Rectal smooth muscle tissue (tissue), 1 donor: ENCODE measurements around the gene ZSCAN5B.
"Not testable (repeated sequence)": the region's sequence is repeated elsewhere in the genome, so short reads cannot be mapped to it uniquely, and the experiment has no call there.

Experiments
- H3K27ac ChIP-seq: one replicate; pipeline ENCODE4 v1.7.0; 2013; ENCODE audit warnings: low read depth, low read length, inconsistent platforms
- H3K27me3 ChIP-seq: one replicate; pipeline ENCODE4 v1.7.0; 2013; ENCODE audit warnings: low read length; ENCODE audit not compliant: control insufficient read depth, insufficient read depth
- H3K36me3 ChIP-seq: one replicate; pipeline ENCODE4 v1.7.0; 2013; ENCODE audit warnings: low read length; ENCODE audit not compliant: control insufficient read depth, insufficient read depth
- H3K4me1 ChIP-seq: one replicate; pipeline ENCODE4 v1.7.0; 2013; ENCODE audit warnings: low read length; ENCODE audit not compliant: control insufficient read depth, insufficient read depth
- H3K4me3 ChIP-seq: one replicate; pipeline ENCODE4 v1.7.0; 2013; ENCODE audit warnings: low read length
- H3K9ac ChIP-seq: one replicate; pipeline ENCODE4 v1.7.0; 2013; ENCODE audit warnings: low read length

ZSCAN5B gene

DNA sequence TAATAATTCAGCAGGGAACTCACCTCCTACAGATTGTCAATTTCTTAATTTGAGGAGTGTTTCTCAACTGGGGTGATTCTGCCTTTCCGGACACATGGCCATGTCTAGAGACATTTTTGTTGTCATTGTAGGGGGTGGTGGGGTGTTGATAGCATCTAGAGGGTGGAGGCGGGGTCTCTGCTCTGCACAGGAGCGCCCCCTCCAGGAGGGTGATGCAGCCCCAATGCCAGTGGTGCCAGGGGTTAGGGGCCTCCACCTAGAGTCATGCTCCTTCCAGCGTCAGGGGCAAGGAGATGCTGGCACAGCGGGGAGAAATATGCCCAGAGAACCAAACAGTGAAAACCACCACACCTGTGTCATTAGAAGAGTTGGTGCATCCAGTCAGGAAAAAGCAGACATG, 10.0 kb upstream of the ZSCAN5B start:
- not testable (repeated sequence) for H3K36me3 ChIP-seq, H3K4me3 ChIP-seq, H3K27ac ChIP-seq, H3K4me1 ChIP-seq, H3K9ac ChIP-seq, H3K27me3 ChIP-seq

DNA sequence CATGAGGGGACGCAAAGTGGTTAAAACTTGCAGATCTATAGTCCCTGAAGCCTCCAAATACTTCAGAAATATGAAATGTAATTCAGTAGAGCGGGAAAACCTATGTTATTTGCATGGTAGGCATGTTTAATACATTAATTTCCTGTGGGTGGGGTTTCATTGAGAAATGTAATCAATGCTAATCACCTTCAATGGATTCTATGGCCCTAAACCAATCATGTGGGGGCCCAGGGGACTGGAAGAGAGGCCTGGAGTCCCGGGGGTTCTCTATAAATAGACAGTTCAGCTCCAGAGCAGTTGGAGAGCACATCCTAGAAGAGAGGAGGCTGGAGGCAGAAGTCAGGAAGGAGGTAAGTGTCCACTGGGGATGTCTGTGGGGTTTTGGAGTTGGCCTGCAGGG, 4.4 kb upstream of the ZSCAN5B start, which contains the start of gene ZSCAN5C:
ZSCAN5C (plus strand) TSS at position 301 of the 400 bp plus-strand sequence. CDS start 3,641 bp downstream, outside the sequence.
- H3K27me3 ChIP-seq: no peaks in the 10 kb centered on the region

DNA sequence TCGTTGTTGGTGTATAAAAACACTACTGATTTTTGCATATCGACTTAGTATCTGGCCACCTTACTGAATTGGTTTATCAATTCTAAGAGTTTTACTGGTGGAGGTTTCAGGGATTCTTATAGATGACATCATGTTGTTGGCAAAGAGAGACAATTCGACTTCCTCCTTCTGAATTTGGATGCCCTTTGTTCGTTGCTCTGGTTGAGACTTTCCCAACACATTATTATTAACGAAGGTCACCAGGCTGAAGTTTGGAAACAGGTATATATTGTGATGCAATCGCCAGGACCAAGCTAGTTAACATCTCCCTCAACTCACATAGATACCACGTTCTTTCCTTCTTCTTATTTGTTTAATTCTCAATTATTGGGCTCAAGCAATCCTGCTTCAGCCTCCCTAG, 2.1 kb upstream of the ZSCAN5B start:
- Histone ChIP-seq H3K4me1 (no peaks in the 10 kb centered on the region), H3K9ac (no peak overlapping the region), H3K27me3 (no peaks in the 10 kb centered on the region), H3K4me3 (no peak overlapping the region), H3K27ac (no peak overlapping the region), H3K36me3 (no peaks in the 10 kb centered on the region)

More for the DNA sequence above, 4.4 kb upstream of the ZSCAN5B start, which contains the start of gene ZSCAN5C:
- Histone ChIP-seq H3K4me1 (no peaks in the 10 kb centered on the region), H3K9ac (no peak within 1 kb of the TSS), H3K36me3 (no peaks in the 10 kb centered on the region), H3K27ac (no peak within 1 kb of the TSS), H3K4me3 (no peak within 1 kb of the TSS)

DNA sequence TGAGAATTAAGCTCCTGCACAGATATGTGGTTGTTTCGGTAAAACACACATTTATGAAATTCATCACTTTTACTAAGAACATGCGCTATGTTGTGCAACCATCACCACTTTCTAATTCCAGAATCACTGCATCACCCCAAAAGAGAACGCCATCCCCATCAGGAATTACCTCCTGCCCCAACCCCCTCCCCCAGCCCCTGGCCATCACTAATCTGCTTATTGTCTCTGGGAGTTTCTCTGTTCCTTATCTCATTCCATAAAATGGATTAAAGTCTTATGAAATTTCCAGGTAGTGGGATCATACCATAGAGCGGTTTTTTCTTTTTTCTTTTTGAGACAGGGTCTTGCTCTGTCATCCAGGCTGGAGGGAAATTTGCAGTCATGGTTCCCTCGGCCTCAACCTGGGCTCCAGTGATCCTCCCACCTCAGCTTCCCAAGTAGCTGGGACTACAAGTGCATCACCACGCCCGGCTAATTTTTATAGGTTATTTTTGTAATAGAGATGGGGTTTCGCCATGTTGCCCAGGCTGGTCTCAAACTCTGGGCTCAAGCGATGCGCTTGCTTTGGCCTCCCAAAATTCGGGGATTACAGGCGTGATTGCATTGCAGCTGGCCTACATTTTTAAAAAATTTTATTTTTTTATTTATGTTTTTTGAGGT, 3.5 kb downstream of the ZSCAN5B start:
- Histone ChIP-seq H3K4me3 (no peak overlapping the region), H3K4me1 (no peaks in the 10 kb centered on the region), H3K9ac (no peak overlapping the region), H3K27ac (no peak overlapping the region), H3K36me3 (no peaks in the 10 kb centered on the region), H3K27me3 (no peaks in the 10 kb centered on the region)

DNA sequence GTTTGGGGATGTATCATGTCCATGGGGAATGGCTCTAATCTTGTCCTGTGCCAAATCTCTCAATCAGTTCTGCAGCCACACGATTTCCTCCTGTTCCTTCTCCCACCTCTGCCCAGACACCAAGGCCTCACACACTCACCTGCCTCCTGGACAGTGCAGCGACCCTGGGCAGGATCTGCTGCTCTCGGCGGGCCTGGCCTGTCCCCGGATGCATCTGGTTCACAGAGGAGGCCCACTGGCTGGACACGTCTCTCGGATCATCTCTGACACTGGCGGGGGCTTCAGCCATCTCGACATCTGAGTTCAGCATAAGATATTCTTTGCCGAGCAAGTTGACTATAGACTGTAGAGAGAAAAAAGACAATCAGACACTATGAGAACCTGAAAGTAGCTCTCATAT, 5.9 kb downstream of the ZSCAN5B start:
- H3K27ac ChIP-seq: no peak overlapping the region

DNA sequence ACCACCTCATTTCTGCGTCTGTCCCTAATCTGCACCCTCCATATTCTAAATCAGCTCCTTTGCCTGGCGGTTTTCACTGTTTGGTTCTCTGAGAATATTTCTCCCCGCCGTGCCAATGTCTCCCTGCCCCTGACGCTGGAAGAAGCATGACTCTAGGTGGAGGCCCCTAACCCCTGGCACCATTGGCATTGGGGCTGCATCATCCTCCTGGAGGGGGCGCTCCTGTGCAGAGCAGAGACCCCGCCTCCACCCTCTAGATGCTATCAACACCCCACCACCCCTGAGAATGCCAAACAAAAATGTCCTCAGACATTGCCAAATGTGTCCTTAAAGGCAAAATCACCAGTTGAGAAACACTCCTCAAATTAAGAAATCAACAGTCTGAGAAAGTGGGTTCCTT, 6.5 kb downstream of the ZSCAN5B start:
- Histone ChIP-seq H3K27me3 (no peaks in the 10 kb centered on the region), H3K27ac (no peak overlapping the region), H3K4me1 (no peaks in the 10 kb centered on the region), H3K4me3 (no peak overlapping the region), H3K36me3 (no peaks in the 10 kb centered on the region), H3K9ac (no peak overlapping the region)

More for the DNA sequence above, 5.9 kb downstream of the ZSCAN5B start:
- Histone ChIP-seq H3K27me3 (no peaks in the 10 kb centered on the region), H3K4me3 (no peak overlapping the region), H3K9ac (no peak overlapping the region), H3K36me3 (no peaks in the 10 kb centered on the region), H3K4me1 (no peaks in the 10 kb centered on the region)

DNA sequence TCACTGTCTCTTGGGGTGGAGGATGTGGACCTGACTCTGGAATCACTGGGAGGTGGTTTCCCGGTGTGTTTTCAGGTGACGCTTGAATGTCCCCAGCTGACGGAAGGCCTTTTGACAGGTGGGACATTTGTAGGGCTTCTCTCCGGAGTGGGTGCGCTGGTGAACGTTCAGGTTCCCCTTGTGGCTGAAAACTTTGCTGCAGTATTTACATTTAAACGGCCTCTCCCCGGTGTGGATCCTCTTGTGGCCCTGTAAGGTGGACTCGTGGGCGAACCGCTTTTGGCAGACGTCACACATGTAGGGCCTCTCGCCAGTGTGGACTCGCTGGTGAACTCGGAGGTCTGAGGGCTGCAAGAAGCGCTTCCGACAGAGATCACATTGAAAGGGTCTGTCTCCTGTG, 7.8 kb downstream of the ZSCAN5B start:
- H3K36me3 ChIP-seq: no peaks in the 10 kb centered on the region
- no peak overlapping the region for H3K27ac ChIP-seq
- no peak overlapping the region for H3K9ac ChIP-seq
- H3K4me1 ChIP-seq: no peaks in the 10 kb centered on the region
- H3K4me3 ChIP-seq: no peak overlapping the region
- no peaks in the 10 kb centered on the region for H3K27me3 ChIP-seq

DNA sequence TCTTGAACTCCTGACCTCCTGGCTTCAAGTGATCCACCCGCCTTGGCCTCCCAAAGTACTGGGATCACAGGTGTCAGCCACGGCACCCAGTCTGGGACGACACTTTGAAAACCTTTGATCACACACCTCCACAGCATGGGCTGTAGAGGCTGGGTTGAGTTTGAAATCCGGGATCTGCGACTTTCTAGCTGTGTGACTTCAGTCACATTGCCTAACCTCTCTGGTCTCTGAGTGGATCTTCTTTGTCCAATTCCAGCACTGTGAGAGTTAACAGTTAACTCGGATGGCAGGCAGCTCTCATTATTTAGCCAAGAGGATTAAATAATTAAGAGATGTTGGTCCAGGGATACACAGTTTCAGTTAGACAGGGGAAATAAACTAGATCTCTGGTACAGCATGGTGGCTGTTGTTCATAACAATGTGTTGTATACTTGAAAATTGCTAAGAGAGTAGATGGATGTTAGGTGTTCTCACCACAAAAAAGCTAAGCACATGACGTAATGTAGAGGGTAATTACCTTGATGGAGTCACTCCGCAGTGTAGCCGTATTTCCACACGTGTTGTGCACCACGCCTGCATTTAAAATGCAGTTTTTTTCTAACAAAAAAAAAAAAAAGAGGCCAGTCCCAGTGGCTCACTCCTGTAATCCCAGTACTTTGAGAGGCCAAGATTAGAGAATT, 19.9 kb downstream of the ZSCAN5B start:
- H3K9ac ChIP-seq: no peak overlapping the region
- H3K27me3 ChIP-seq: peaks cover 11% of the 10 kb centered on the region
- H3K4me1 ChIP-seq: no peaks in the 10 kb centered on the region
- H3K27ac ChIP-seq: no peak overlapping the region
- H3K4me3 ChIP-seq: no peak overlapping the region
- no peaks in the 10 kb centered on the region for H3K36me3 ChIP-seq

DNA sequence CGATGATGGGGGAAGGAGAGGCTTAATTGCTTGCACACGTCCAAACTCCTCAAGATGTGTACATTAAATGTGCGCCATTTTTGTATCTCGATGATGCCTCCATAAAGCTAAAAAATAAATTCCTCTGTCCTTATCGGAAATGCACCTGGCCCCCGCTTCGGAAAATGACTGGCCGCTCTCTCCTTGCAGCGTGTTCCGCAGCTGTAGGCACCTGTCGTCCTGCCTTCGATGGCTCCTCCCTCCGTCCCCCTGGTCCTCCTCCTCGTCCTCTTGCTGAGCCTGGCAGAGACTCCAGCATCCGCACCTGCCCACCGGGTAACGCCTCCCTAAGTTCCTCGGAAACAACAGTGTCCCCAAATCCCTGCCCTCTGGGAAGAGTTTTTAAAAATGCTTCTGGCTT, 20.7 kb downstream of the ZSCAN5B start:
- Histone ChIP-seq H3K9ac (no peak overlapping the region), H3K27ac (no peak overlapping the region), H3K4me3 (no peak overlapping the region), H3K27me3 (peaks cover 11% of the 10 kb centered on the region), H3K36me3 (no peaks in the 10 kb centered on the region), H3K4me1 (no peaks in the 10 kb centered on the region)

DNA sequence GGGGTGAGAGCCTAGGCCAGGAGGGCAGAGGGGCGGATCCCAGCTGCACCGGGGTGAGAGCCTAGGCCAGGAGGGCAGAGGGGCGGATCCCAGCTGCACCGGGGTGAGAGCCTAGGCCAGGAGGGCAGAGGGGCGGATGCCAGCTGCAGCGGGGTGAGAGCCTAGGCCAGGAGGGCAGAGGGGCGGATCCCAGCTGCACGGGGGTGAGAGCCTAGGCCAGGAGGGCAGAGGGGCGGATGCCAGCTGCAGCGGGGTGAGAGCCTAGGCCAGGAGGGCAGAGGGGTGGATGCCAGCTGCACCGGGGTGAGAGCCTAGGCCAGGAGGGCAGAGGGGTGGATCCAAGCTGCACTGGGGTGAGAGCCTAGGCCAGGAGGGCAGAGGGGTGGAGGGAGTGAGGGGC, 21.3 kb downstream of the ZSCAN5B start:
- H3K4me3 ChIP-seq, H3K9ac ChIP-seq, H3K36me3 ChIP-seq, H3K4me1 ChIP-seq, H3K27ac ChIP-seq: not testable (repeated sequence)
- peaks cover 11% of the 10 kb centered on the region for H3K27me3 ChIP-seq

DNA sequence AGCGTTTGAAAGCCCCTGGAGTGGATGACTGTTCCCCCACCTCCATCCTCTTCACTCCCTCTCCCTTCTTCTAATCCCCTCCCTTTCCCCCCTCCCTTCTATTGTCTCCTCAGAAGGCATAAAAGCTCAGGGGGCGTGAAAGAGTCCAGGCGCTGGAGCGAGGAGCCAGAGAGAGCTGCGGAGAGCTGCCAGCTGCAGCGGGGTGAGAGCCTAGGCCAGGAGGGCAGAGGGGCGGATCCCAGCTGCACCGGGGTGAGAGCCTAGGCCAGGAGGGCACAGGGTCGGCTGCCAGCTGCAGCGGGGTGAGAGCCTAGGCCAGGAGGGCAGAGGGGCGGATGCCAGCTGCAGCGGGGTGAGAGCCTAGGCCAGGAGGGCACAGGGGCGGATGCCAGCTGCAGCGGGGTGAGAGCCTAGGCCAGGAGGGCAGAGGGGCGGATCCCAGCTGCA, 21.7 kb downstream of the ZSCAN5B start, which contains the start of gene GALP:
GALP (plus strand) TSS at position 148 of the 447 bp plus-strand sequence. CDS start 1,101 bp downstream, outside the sequence.
- peaks cover 11% of the 10 kb centered on the region for H3K27me3 ChIP-seq
- not testable (repeated sequence) for H3K27ac ChIP-seq, H3K4me1 ChIP-seq, H3K4me3 ChIP-seq, H3K36me3 ChIP-seq, H3K9ac ChIP-seq

DNA sequence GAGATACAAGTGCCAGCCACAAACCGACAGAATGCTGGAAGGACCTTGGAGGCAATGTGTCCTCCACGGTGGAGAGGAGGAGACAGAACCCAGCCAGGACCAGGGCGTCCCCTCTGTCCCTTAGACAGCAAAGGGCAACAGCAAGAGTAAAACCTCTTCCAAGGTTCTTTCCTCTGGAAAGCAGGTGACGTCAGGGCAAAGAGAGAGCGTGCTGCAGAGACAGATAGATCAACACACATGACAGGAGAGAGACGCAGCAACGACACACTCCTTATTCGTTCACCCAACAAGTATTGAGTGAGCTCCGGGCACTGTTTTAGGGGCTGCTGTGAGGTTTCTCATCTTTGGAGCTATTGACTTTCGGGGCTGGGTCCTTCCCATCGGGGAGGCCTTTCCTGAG, 23.0 kb downstream of the ZSCAN5B start:
- H3K4me3 ChIP-seq: no peak overlapping the region
- H3K4me1 ChIP-seq: no peaks in the 10 kb centered on the region
- H3K27ac ChIP-seq: no peak overlapping the region
- peaks cover 11% of the 10 kb centered on the region for H3K27me3 ChIP-seq
- H3K36me3 ChIP-seq: no peaks in the 10 kb centered on the region
- no peak overlapping the region for H3K9ac ChIP-seq

DNA sequence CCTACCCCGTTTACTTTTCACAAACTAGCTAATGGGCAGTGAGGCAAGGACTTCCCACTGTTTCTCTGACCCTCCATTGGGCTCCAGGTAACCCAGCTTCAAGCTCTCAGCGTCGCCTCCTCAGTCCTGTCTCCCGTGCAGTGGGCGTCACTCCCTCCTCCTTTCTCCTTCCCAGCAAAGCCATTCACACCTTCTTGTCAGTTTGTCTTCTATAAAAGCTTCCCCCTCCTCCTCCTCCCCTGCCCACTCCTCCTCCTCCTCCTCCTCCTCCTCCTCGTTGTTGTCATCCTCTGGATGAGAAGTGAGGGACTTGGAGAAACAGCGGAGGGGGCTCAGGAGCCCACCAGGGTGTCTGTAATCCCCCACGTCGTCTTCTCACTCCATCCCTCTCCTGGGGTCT, 23.5 kb downstream of the ZSCAN5B start:
- H3K9ac ChIP-seq: no peak overlapping the region
- H3K4me1 ChIP-seq: no peaks in the 10 kb centered on the region
- H3K36me3 ChIP-seq: no peaks in the 10 kb centered on the region
- no peak overlapping the region for H3K4me3 ChIP-seq
- H3K27ac ChIP-seq: no peak overlapping the region
- H3K27me3 ChIP-seq: peaks cover 11% of the 10 kb centered on the region
